GM19438 (cell line): ENCODE data around the gene NHSL2.
"Not testable (repeated sequence)": the region's sequence is repeated elsewhere in the genome, so short reads cannot be mapped to it uniquely, and the experiment has no call there.

Experiments used
- ATAC-seq: cut with Tn5 transposase; IDR thresholded peaks from one replicate; pipeline ENCODE4 v1.9.1; 2021; ENCODE audit warnings: low read depth; ENCODE audit not compliant: unreplicated experiment

The NHSL2 gene

DNA sequence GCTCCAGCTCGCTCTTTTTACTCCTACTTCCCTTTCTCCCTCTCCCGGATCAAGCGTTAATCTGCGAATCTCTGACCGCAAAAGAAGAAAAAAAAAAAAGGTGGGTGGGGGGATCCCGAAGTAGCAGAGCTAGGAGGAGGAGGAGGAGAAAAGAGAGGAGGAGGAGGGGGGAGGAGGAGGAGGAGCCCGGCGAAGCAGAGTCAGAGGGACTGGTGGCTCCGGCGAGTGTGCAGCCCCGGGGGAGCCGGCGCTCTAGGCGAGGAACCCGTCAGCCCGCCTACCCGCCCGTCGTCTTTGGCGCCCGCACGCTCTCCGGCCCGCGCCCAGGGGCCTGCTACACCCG lies at the start of gene NHSL2:
TSS of gene NHSL2 (plus strand) at position 203 of the 343 bp plus-strand sequence.
- no peak for ATAC-seq

DNA sequence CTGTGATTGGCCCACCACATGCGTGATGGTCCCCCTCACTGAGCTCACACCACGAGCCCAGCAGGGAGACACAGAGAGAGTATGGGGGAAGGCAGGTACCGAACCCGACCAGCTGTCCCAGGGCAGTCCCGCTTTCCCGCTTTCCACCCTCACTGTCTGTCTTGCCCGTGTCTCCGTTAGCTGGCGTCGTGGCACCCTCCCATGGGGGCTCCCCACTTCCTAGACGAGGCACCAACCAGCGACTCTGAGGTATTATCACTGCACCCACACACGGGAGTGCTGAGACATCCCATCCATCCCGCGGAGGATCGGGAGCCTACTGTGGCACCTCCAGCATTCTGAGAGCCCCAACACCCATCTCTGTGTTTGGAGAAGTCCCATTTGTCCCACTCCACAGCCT lies 43.0 kb upstream of the NHSL2 start:
- ATAC-seq = no peak

DNA sequence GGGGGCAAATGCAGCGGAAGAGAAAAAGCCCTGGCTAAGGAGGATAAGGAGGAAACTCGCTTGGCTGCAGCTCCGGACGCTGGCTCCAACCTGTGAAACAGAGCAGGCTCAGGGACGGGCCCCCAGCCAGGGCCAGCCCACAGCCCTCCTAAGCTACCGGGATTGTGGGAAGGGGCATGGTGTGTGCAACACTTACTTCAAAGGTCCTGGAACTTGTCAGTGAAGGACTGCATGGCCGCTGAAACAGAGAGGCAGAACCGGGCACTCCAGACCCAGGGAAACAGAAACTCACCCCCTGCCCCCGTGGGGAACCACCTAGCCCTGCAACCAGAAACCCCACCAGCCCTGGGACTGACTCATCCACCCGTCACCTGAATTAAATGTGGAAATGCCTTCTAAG lies 41.1 kb upstream of the NHSL2 start:
- not testable (repeated sequence) for ATAC-seq

DNA sequence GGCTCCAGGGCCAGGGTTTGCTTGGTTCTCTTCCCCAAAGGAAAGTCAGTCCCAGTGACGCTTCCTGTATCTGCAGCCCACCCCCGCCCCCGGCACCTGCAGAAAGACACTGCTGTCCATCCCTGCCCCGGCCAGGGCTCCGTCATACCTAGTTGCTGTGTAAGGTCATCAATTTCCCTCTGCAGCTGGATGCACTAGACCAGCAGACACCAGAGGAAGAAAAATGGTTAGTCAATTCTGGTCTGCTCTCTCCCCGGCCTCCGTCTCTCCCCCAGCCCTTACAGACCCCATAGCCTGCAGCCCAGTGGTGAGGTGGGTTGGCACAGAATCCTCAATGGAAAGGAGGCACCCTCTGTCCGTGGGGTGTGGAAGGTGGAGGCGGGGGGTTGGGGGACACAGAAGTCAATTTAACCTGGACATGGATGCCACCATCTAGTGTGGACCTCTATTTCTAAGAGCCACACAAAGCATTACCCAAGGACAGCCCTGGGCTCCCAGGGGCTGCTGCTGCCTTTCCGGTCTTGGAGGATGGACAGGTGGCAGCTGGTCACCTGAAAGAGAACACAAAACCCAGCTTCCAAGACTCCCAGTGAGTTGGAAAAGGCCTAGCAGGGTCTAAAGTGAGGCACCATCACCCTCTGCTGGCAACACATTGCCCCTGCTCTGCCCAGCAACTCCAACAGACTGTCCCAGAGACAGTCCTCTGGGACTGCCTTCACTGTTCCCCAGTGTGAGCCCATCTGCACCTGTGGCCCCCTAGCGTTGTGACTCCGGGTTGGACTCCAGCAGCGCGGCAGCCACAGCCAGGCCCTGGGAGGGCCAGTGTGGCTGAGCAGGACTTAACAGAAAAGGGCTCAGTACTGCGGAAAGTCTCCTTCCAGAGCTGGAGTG lies 40.2 kb upstream of the NHSL2 start:
- no peak for ATAC-seq

DNA sequence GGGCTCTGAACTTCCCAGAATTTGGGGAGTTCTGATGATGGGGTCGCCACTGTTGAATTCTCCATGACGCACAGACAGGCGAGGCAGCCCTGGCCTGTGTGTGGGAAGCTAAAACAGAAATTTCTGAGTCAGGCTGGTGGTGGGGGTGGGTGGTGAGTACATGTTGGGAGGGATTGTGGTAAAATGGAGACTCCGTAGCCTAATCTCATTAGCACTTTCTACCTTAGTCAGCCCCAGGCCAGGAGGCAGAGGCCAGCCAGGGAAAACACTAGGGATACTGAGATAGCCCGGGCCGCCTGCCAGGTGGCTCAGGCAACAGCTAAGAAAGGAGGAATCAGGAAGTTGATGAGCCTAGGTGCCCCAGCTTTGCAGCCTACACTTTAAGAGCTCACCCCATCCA lies 39.3 kb upstream of the NHSL2 start:
- no peak for ATAC-seq

DNA sequence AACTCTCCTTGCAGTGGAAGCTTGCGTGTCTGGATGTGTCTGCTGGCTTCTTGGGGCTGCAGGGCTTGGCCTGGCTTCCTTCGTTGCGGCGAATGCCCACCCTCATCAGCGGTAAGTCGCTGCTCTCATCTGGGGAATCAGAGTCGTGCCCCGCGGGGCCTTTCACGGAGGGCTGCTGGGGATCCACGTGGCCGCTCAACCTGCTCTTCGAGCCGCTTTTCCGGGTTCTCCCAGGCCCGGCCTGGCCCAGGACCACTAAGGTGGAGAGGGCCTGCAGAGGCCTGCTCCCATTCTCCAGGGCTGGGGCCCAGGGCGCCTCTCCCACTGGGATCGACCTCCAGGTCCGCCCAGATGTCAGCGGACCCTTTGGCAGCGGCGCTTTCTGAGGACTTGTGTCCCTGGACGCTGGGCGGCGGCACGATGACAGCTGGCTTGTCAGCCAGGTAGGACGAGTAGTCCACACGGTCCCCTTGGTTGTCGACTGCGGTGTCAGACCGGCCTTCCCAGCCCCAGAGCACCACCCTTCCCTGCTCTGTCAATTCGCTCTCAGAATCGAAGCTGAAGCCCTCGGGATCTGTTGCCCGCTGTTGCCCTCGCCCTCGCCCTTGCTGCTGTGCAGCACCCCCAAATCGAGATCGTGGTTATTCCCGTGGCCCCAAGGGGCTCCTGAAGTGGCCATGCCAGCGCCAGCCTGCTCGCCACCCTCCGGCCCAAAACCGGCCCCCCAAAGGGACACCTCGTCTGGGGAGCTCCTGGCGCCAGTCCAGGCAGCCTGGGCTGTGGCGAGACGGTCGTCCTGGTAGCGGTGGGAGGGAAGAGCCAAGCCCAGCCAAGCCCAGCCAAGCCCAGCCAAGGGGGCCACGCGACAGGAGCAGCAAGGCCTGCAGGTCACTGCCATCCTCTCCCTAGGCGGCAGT lies 37.8 kb upstream of the NHSL2 start:
- ATAC-seq = no peak

DNA sequence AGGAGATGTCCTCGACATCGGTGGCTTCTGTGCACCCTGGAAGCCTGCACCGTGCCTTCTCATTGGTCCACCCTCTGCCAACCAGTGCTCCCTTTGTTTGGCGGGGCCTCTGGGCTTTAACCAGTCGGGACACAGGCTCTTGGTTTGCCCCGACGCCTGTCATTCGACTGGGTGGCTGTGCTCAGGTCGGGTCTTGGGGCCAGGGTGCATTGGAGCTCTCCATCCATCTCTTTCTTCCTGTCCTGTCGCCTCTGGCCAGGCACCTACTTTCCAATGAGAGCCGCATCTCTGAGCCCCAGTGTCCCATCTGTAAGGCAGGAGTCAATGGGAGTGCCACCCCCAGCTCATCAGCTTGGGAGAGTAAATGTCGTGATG lies 37.2 kb upstream of the NHSL2 start:
- ATAC-seq = no peak

DNA sequence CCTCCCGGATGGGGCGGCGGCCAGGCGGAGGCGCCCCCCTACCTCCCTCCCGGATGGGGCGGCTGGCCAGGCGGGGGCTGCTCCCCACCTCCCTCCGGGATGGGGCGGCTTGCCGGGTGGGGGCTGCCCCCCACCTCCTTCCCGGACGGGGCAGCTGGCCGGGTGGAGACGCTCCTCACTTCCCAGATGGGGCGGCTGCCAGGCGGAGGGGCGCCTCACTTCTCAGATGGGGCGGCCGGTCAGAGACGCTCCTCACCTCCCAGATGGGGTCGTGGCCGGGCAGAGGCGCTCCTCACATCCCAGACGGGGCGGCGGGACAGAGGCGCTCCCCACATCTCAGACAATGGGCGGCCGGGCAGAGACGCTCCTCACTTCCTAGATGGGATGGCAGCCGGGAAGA lies 33.8 kb upstream of the NHSL2 start:
- not testable (repeated sequence) for ATAC-seq

DNA sequence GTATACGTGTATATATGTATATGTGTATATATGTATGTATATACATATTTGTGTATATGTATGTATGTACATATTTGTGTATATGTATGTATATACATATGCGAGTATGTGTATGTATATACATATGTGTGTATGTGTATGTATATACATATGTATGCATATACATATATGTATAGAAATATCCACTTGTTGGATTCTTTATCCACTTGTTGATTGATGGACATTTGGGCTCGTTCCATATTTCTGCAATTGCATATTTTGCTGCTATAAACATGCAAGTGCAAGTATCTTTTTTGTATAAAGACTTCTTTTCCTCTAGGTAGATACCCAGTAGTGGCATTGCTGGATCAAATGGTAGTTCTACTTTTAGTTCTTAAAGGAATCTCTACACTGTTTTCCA lies 25.5 kb upstream of the NHSL2 start:
- ATAC-seq = no peak

DNA sequence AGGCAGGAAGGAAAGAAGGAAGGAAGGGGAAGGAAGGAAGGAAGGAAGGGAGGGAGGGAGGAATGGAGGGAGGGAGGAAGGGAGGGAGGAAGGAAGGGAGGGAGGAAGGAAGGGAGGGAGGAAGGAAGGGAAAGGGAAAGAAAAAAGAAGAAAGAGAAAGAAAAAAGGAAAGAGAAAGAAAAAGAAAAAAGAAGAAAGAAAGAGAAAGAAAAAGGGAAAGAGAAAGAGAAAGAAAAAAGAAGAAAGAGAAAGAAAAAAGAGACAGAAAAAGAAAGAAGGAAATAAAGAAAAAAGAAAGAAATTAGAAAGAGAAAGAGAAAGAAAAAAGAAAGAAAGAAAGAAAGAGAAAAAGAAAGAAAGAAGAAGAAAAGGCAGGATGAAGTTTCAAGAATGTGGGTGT lies 15.0 kb upstream of the NHSL2 start:
- no peak for ATAC-seq

DNA sequence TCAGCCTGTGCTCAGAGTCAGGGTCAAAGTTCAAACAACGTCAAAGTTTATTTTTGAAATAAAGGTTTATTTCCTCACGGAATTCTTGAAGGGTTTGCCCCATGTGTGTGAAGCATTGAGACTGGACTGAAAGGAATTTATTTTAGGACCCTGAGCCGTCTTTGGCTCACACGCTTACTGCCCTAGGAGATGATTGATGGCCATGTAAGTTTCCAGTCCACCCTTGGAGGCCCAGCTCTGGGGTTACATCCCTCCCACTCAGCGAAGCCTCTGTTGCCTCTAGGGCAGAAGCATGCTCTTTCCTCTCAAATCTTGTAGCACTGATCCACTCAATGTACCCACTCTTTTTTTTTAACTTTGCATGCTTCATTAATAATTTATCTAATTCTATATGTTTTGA lies 4.5 kb upstream of the NHSL2 start:
- ATAC-seq = no peak

DNA sequence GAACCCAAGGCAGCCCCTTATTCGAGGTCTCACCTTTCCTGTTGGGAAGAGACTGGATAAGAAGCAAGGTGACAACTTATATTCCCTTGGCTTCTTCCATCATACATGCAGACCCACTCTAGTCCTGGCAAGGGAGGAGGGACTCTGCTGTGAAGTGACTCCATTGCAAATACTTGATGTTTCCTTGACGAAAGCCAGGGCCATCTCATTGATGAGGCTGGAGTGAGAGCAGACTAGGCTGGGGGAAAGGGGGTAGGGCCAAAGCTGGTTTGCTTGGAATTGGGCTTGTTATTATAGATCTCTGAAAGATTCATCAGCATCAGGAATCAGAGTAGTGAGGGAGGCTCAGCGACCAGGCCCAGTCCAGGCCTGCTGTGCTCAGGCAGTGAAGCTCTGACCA lies 2.3 kb upstream of the NHSL2 start:
- no peak for ATAC-seq

DNA sequence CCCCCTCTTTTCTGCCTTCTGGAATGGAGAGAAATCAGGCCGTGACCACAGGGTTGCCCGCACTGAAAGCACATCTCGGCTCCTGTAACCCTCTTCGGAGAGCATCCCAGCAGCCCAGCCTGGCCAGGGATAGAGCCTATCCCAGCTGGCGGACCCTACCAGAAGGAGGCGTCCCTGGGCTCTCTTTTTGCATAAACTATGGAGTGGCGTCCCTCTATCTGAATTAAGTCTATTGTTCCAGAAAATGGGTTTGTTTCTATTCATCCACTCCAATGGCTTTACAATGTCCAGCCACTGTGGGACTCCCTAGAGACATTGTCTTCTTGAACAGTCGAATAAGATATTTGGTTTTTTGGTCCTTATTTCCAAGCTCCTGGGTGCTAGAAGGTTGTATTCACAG lies 689 bp upstream of the NHSL2 start:
- ATAC-seq = no peak

DNA sequence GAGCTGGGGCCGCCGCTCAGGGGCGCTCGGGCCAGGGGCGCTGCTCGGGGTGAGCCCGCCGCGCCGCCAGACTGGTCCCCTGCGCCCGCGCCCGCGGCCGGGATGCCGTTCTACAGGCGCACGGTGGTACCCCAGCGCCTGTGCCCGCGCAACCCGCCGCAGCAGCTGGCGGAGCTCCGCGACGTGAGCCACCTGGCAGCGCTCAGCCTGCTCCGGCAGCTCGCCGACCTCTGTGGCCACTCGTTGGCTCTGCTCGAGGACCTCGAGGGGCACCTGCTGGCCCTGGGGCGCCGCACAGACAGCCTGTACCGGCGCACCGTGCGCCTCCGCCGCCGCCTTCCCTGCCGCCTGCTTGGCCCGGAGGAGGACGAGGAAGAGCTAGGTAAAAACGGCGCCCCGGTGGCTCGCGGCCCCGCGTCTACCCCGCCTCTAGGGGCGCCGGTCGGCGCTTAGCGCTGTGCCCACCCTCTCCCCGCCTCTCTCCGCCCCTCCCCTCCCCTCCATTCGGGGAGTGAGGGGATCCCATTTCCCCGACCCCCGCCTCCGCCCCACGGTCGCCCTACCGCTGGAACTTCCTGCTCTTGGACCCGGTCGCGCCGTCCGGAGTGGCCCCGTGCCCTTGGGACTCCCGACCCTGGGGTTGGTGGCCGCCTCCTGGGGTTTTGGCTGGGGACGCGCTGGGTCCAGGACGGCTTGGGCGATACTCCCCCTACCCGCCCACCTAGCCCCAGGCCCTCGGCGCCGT lies 513 bp downstream of the NHSL2 start:
- ATAC-seq = no peak

DNA sequence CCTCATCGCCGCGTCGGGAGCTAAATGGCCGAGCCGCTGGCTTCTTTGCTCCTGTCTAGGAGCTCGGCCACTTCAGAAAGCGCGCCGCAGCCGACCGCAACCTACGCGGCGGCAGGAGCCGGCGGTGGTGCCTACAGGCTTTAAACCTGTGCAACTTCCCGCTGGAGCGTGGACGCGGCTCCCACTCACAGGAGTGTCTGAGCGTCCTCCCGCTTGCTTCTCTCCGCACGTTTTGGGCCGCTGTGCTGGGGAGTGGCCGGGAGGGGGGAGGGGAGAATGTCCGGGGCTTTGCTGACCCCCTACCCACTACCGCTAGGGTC lies 1.0 kb downstream of the NHSL2 start:
- ATAC-seq = no peak

DNA sequence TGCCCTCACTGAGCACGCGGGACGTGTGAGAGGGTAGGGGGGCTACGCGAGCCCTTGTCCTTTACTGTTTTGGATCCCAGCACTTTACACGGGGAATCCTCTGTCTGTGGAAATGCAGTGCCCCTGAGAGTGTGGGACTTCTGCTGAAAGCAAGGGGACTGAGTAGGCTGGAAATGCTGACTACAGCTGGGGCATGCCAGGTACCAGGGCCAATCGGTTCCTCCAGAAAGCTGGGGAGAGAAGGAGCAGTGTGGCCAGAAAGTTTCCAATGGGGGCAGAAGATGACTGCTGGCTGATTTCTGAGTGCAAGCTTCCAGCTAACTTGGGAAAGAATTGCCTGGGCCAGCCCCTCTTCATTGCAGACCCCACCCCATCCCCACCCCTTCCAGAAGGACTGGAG lies 1.5 kb downstream of the NHSL2 start:
- no peak for ATAC-seq

DNA sequence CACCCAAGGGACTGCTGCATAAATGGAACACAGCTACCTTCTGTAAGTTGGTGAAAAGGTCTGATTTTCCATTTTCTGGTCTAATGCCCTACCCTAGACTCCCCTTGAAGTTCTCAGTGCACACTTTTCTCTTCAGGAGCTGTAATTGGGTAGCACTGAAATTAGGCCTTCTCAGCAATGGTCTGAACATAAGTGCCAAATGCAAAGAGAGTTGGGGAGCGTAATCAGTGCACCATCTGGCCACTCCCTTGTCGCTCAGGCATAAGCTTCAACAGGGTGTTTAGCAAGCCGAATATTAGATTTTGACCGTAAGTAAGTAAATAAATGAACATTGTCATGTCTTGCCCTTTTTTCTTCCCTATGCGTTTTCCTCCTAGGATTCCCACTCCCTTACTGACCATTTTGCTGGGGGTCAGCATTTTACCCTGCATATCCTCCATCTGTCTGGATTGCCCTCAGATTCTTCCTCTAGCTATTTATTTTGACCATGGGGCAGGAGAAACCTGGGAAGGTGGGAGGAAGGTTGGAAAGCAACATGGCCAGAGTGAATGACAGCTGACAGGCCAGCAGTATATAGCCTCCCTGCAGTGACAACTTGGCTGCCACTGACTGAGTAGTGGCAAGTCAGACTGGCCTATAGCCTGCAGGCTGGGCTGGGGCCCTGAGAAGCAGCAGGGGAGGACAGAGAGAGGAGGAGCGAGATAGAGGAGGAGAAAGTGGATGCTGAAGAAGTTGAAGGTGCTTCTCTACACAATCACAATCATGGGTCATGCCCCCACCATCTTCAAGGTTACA lies 2.7 kb downstream of the NHSL2 start:
- no peak for ATAC-seq

DNA sequence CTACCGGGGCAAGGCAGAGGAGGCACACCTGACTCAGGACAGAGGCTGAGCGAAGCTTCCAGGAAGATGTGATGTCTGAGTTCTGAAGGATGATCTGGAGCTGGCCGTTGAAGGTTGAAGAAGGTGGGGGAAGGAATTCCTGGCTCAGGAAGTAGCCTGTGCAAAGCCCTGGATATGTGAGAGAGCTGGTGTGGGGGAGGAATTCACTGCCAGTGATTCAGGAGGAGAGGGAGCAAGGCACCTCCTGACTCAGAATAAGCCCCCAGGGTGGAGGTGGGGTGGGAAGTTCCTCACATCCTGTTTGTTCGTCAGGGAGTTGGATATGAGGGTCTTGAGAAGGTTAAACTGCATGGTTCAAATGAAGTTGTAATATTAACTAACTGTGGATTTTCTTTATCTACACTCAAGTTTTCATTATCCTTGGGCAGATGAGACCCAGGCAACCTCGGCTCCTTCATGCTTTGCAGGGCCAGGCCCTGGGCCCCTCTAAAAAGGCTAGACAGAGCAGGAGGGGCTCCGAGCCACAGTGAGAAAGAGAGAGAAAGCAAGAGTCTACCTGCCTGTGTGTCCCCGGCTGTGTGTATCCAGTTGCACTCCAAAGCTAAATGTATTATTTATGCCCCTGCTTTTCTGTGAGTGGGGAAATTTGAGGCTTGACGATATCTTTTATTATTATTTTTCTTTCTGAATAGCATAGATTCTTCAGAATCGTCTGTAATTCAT lies 7.1 kb downstream of the NHSL2 start:
- no peak for ATAC-seq

DNA sequence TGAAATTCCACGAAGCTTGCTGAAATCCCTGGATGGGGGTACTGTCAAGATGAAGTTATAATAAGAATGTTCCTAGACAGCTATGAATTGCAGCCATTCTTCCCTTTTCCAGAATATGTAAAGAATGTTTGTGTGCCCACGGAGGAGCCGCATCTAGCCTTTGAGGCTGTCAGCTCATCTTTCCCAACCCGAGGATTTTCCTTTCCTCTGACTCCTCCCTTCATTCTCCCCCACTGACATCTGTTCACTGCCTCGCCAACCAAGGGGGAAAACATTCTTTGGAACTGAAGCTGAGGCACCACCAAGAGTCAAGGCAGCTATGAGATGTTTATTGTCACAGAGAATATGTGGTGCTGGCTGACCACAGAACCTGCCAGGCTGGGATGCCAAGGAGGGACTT lies 8.8 kb downstream of the NHSL2 start:
- ATAC-seq = no peak

DNA sequence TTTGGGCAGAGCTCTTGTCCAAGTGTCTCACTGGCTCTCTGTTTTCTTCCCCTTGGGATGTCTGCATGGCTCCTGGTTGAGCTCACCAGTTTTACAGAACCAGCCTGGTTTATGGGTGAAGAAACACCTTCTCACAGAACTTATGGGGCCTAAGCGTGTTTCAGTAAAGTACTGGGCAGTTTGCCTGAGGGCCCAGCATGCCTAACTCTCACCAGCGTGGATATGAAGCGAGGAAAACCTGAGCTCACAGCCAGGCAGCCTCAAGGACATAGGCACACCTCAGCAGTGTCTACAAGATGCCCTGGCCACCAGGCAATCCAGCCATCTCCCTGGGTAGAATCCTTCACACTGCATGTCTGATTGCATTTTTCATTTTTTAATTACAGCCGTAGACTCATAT lies 9.2 kb downstream of the NHSL2 start:
- ATAC-seq = no peak
